HepG2 (cell line): Measurements from ENCODE around the gene AADAT. TPM values are rescaled to one million over a fixed set of nuclear protein-coding genes. Genes with fewer than 3 reads are reported as not detected.

Source experiments
- ATAC-seq: fragments of 200-7000 bp; cut with Tn5 transposase; 3 replicates; pipeline ENCODE4 v1.9.1; 2020; ENCODE audit warnings: mild to moderate bottlenecking, moderate library complexity
- BruUV-seq: library from RNA; stranded (reverse); fragments of 400-500 nt; replicated peaks from 2 replicates; lab custom pipeline; 2021; lab: Mats Ljungman, UMichigan
- CTCF ChIA-PET: fragments of 300-600 bp; formaldehyde crosslinking; extraction: SDS; loops from one replicate; lab custom pipeline; 2021; ENCODE audit warnings: low total read pairs, inconsistent platforms, low intra/inter-chr PET ratio; lab: Yijun Ruan, JAX
- POLR2A ChIA-PET: fragments of 350-600 bp; sonication (Branson Sonifier 250); formaldehyde crosslinking; loops from one replicate; lab custom pipeline; 2020; ENCODE audit warnings: antibody characterized with exemption, inconsistent platforms; lab: Yijun Ruan, JAX
- DNase-seq: peaks from one replicate; pipeline ENCODE4 v3.0.0-alpha.2; 2015; ENCODE audit warnings: low spot score
- FAIRE-seq: peaks from 3 replicates; lab custom pipeline; 2011; peaks lifted over from hg19 to GRCh38; lab: Jason Lieb, UNC
- H2AFZ ChIP-seq: one replicate; pipeline ENCODE4 v1.6.1; 2011; ENCODE audit warnings: low read length, inconsistent platforms
- H3K27ac ChIP-seq: fragments of 300-600 bp; 3 replicates; pipeline ENCODE4 v1.8.0; 2011; ENCODE audit warnings: mixed run types, mild to moderate bottlenecking, mixed read lengths, low read length, inconsistent platforms; ENCODE audit not compliant: insufficient read depth; ENCODE audit errors: extremely low read length
- H3K27me3 ChIP-seq, 2 experiments: fragments of 200-600 bp in 1 of 2; 2 replicates in 1 of 2; 3 replicates in 1 of 2; pipeline versions ENCODE4 v1.6.0 to v1.8.0; 2011; ENCODE audit warnings: low read length in 2 of 2, mild to moderate bottlenecking in 2 of 2, moderate library complexity in 2 of 2, inconsistent platforms in 1 of 2; ENCODE audit not compliant: insufficient read depth in 2 of 2, control insufficient read depth in 1 of 2
- H3K36me3 ChIP-seq, 2 experiments: fragments of 200-600 bp in 1 of 2; replicated peaks in 1 of 2; 2 replicates in 1 of 2; 3 replicates in 1 of 2; pipeline versions ENCODE4 v1.5.1 to v1.8.0; 2011; ENCODE audit warnings: low read length in 2 of 2, inconsistent platforms in 1 of 2; ENCODE audit not compliant: insufficient read depth in 2 of 2, control insufficient read depth in 1 of 2
- H3K4me1 ChIP-seq: 2 replicates; pipeline ENCODE4 v1.5.1; 2012; ENCODE audit warnings: low read length, inconsistent platforms; ENCODE audit not compliant: insufficient read depth
- H3K4me2 ChIP-seq: 2 replicates; pipeline ENCODE4 v1.6.0; 2011; ENCODE audit warnings: low read depth, low read length, inconsistent platforms
- H3K4me3 ChIP-seq, 3 experiments: fragments of 200-600 bp in 1 of 3; sonication (generic), shearing (Covaris generic) in 1 of 3; replicated peaks in 1 of 3; 2 replicates each; pipeline ENCODE4 v1.5.1; 2011 to 2016; ENCODE audit warnings: low read length in 3 of 3, inconsistent platforms in 2 of 3, low read depth in 2 of 3, mild to moderate bottlenecking in 2 of 3, control low read depth in 1 of 3, mixed read lengths in 1 of 3; ENCODE audit not compliant: insufficient read depth in 1 of 3
- H3K79me2 ChIP-seq: one replicate; pipeline ENCODE4 v1.6.1; 2011; ENCODE audit warnings: low read length, inconsistent platforms; ENCODE audit not compliant: insufficient read depth
- H3K9ac ChIP-seq: 2 replicates; pipeline ENCODE4 v1.6.0; 2011; ENCODE audit warnings: mild to moderate bottlenecking, low read depth, low read length, inconsistent platforms; ENCODE audit not compliant: insufficient read depth
- H3K9me3 ChIP-seq: 2 replicates; pipeline ENCODE4 v1.5.1; 2012; ENCODE audit warnings: mild to moderate bottlenecking, low read length
- H4K20me1 ChIP-seq: 2 replicates; pipeline ENCODE4 v1.6.0; 2011; ENCODE audit warnings: inconsistent platforms, mild to moderate bottlenecking, low read length, moderate library complexity; ENCODE audit not compliant: insufficient read depth
- AGO2 ChIP-seq: fragments of 200-400 bp; formaldehyde crosslinking; optimal IDR thresholded peaks from 2 replicates; pipeline ENCODE3; 2017; ENCODE audit warnings: mild to moderate bottlenecking, low read depth, low read length, moderate library complexity
- ETV5 ChIP-seq: IDR thresholded peaks from 2 replicates; pipeline ENCODE4 v1.6.1; 2018; ENCODE audit warnings: missing biosample characterization, missing genetic modification reagents, inconsistent platforms, borderline replicate concordance
- GMEB1 ChIP-seq: sonication (generic); formaldehyde crosslinking; IDR thresholded peaks from 2 replicates; pipeline ENCODE4 v1.5.1; 2020; ENCODE audit warnings: missing genetic modification reagents, mild to moderate bottlenecking, borderline replicate concordance
- MAZ ChIP-seq, 2 experiments: sonication (generic) in 1 of 2; formaldehyde crosslinking in 1 of 2; IDR thresholded peaks; 2 replicates each; pipeline versions ENCODE4 v1.5.0 to v1.6.1; 2012 to 2020; ENCODE audit warnings: low read depth in 2 of 2, mild to moderate bottlenecking in 2 of 2, borderline replicate concordance in 1 of 2, improper control_type of control experiment in 1 of 2, low read length in 1 of 2, missing genetic modification reagents in 1 of 2, moderate library complexity in 1 of 2
- REXO4 ChIP-seq: sonication (generic); formaldehyde crosslinking; IDR thresholded peaks from 2 replicates; pipeline ENCODE4 v1.8.0; 2022; ENCODE audit warnings: missing genetic modification reagents, mild to moderate bottlenecking, borderline replicate concordance
- SMAD1 ChIP-seq: sonication (generic); formaldehyde crosslinking; IDR thresholded peaks from 2 replicates; pipeline ENCODE4 v1.4.0; 2020; ENCODE audit warnings: missing genetic modification reagents, low read depth, mild to moderate bottlenecking, borderline replicate concordance
- SP140L ChIP-seq: sonication (generic); formaldehyde crosslinking; IDR thresholded peaks from 2 replicates; pipeline ENCODE4 v1.4.0; 2020; ENCODE audit warnings: missing genetic modification reagents, borderline replicate concordance
- TCF7 ChIP-seq: sonication (generic); IDR thresholded peaks from 2 replicates; pipeline ENCODE4 v1.6.1; 2016; ENCODE audit warnings: antibody characterized with exemption, low read depth
- THYN1 ChIP-seq: sonication (generic); formaldehyde crosslinking; IDR thresholded peaks from 2 replicates; pipeline ENCODE4 v1.8.1; 2023; ENCODE audit warnings: low read depth, mild to moderate bottlenecking, moderate library complexity, missing genetic modification reagents, borderline replicate concordance
- U2AF1 ChIP-seq: fragments of 200-400 bp; formaldehyde crosslinking; optimal IDR thresholded peaks from 2 replicates; pipeline ENCODE3; 2017; ENCODE audit warnings: mild to moderate bottlenecking, low read depth, low read length
- ZBTB34 ChIP-seq: sonication (generic); formaldehyde crosslinking; IDR thresholded peaks from 2 replicates; pipeline ENCODE4 v1.8.0; 2022; ENCODE audit warnings: mild to moderate bottlenecking, missing genetic modification reagents
- ZC3H4 ChIP-seq: sonication (generic); formaldehyde crosslinking; IDR thresholded peaks from 2 replicates; pipeline ENCODE4 v1.4.0; 2020; ENCODE audit warnings: missing genetic modification reagents, borderline replicate concordance
- ZIK1 ChIP-seq: sonication (generic); formaldehyde crosslinking; IDR thresholded peaks from 2 replicates; pipeline ENCODE4 v1.5.0; 2020; ENCODE audit warnings: mild to moderate bottlenecking, low read depth, missing genetic modification reagents, borderline replicate concordance
- ZNF296 ChIP-seq: sonication (generic); formaldehyde crosslinking; conservative IDR thresholded peaks from 2 replicates; pipeline ENCODE4 v1.5.0; 2020; ENCODE audit warnings: mild to moderate bottlenecking, missing genetic modification reagents
- ZNF367 ChIP-seq: sonication (generic); formaldehyde crosslinking; IDR thresholded peaks from 2 replicates; pipeline ENCODE4 v1.4.0; 2020; ENCODE audit warnings: missing genetic modification reagents, borderline replicate concordance
- WGBS: methylation state at CpG from one replicate; pipeline ENCODE4 v1.1.6; 2017; ENCODE audit warnings: low lambda C conversion rate; 5-methylcytosine and 5-hydroxymethylcytosine counted together
- in situ Hi-C: cut with HindIII; loops from 2 replicates; pipeline ENCODE4 v1.10.0; 2017; ENCODE audit warnings: low pct_unique_long_range_greater_than_20kb; ENCODE audit not compliant: extremely low pct_ligation_motif_present
- intact Hi-C: fragments of 100-400 bp; cut with micrococcal nuclease; formaldehyde crosslinking; loops from one replicate; pipeline ENCODE4 v1.10.0; 2022; ENCODE audit not compliant: unreplicated experiment
- polyA plus RNA-seq, 8 experiments: library from polyadenylated mRNA; depleted of rRNA in 3 of 8; stranded (reverse) in 7 of 8; unstranded in 1 of 8; fragments of >200 nt; fragmentation: Illumina TruSeq in 4 of 8; extraction: Trizol in 4 of 8; gene quantifications; 2 replicates each; pipeline versions ENCODE4 v1.2.1 to v1.2.3, GENCODE V29; 2011 to 2016; ENCODE audit warnings: low read depth in 4 of 8, missing spikeins in 1 of 8, mixed read lengths in 1 of 8; ENCODE audit not compliant: insufficient read depth in 1 of 8
- total RNA-seq, 5 experiments: library from RNA; depleted of rRNA; stranded (reverse); fragments of >200 nt; fragmentation: Illumina TruSeq; extraction: Trizol; gene quantifications; 2 replicates each; pipeline ENCODE4 v1.2.3, GENCODE V29; 2016; ENCODE audit warnings: low read depth in 1 of 5
- TF ChIP-seq, protein P1 (sequence below): sonication (generic); formaldehyde crosslinking; IDR thresholded peaks from 2 replicates; pipeline ENCODE4 v1.4.0; 2020; ENCODE audit warnings: missing genetic modification reagents
- TF ChIP-seq, protein P2 (sequence below): sonication (generic); formaldehyde crosslinking; IDR thresholded peaks from 2 replicates; pipeline ENCODE4 v1.5.1; 2020; ENCODE audit warnings: mild to moderate bottlenecking, missing genetic modification reagents, borderline replicate concordance

Gene AADAT
- total and polyA plus RNA-seq, 2 of the 13 experiments (the other 11 are each of a cell fraction or from before 2014, with no cell fraction given), result 6.1 to 9.1 TPM

DNA sequence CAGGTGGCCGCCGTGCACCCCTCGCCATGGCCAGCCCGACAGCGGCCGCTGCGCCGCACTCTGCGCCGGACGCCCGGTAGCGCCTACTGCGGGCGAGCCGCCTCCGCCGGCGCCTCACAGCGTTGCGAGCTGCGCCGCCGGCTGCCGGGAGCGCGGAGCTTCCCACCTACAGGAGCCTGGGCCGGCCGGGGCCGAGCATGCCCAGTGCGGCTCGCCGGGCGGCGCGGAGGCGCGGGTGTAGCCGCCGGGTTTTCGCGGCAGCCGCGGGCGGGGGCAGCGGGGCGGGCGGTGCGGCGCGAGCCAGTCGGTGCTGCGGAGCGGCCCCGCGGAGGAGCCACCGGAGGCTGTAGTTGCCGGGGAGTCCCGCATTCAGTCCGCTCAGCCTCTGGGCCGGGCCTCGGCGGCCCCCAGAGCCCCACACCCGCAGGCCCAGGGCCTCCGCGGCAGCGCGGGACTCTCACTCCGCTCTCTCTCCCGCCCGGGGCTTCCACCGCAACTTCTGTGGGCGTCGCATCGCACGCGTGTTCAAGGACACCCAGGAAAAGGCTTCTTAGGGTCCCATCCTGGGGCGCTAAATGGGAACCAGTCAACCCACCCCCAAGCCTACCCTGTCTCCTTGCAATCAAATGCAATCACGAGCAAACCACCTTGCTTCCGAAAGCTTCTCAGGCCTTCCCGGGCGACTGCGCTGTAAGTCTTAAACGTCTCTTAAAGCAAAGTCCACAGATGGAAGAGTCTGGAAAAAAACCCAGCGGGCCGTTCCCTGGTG, 63.3 kb downstream of the AADAT start, which contains the start of gene MFAP3L:
MFAP3L (minus strand) TSS at position 143 of the 769 bp plus-strand sequence. CDS start 20,518 bp downstream, outside the sequence.
- no peaks in the 10 kb centered on the region for H3K79me2 ChIP-seq
- BruUV-seq, result TSS peak; percentile 83
- peaks cover 0 to 15% of the 10 kb centered on the region in 2 experiments; a peak in 3 of 5 replicates for H3K27me3 ChIP-seq
- peak within 1 kb of the TSS; percentile 68 to 96 (median 90) for H3K4me3 ChIP-seq
- FAIRE-seq, result no peak
- WGBS, result 1% methylated on average over 9 of the region's 86 CpGs
- CTCF ChIA-PET, result no interaction called here
- POLR2A ChIA-PET, result interaction anchor here (0.6 to 1.0 kb wide), 3 partner anchors 12 to 1016 kb away, joined by 3 read pairs; partner anchors contain the start of gene CBR4
- intact Hi-C loops, result loop anchor here (1.0 to 5.0 kb wide), 2 partner anchors 269 to 406 kb away; partner anchors contain the start of genes CLCN3 and HPF1
- peak within 1 kb of the TSS; percentile 99 for H3K4me2 ChIP-seq
- H3K9ac ChIP-seq, result peak within 1 kb of the TSS; percentile 76
- peak; percentile 97 for ATAC-seq
- DNase-seq, result peak; percentile 63
- in situ Hi-C loops, result no loop called here
- H3K27ac ChIP-seq, result peak within 1 kb of the TSS; percentile 64
- H3K9me3 ChIP-seq, result no peaks in the 10 kb centered on the region
- no peaks in the 10 kb centered on the region for H3K36me3 ChIP-seq
- no peaks in the 10 kb centered on the region for H4K20me1 ChIP-seq
- peak within 1 kb of the TSS; percentile 78 for H2AFZ ChIP-seq
- H3K4me1 ChIP-seq, result peaks cover 11% of the 10 kb centered on the region
- TF ChIP-seq THYN1, result no peak
- TF ChIP-seq MAZ (IDR thresholded peaks at IDR 0.05; ENCODE audit: borderline replicate concordance, low read depth, low read length), result peak; percentile 98
- peak; percentile 99 for TF ChIP-seq MAZ (CRISPR knock-in tag; IDR thresholded peaks at IDR 0.05; ENCODE audit: low read depth)
- no peak; the same call in 1 of the 2 replicates for TF ChIP-seq ZNF367 (CRISPR knock-in tag)
- no peak for TF ChIP-seq REXO4 (CRISPR knock-in tag)
- TF ChIP-seq TCF7, result no peak
- TF ChIP-seq U2AF1, result no peak
- TF ChIP-seq ETV5 (CRISPR knock-in tag), result no peak
- TF ChIP-seq SP140L (CRISPR knock-in tag), result no peak
- TF ChIP-seq AGO2, result no peak
- TF ChIP-seq, protein P1, sequence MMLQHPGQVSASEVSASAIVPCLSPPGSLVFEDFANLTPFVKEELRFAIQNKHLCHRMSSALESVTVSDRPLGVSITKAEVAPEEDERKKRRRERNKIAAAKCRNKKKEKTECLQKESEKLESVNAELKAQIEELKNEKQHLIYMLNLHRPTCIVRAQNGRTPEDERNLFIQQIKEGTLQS, result 0 out of 2 replicates have a peak, but pooled peaks have one; percentile 14
- no peak for TF ChIP-seq GMEB1 (CRISPR knock-in tag)
- TF ChIP-seq ZC3H4 (CRISPR knock-in tag), result no peak
- no peak for TF ChIP-seq ZNF296 (CRISPR knock-in tag)
- no peak for TF ChIP-seq ZIK1 (CRISPR knock-in tag)
- TF ChIP-seq, protein P2, sequence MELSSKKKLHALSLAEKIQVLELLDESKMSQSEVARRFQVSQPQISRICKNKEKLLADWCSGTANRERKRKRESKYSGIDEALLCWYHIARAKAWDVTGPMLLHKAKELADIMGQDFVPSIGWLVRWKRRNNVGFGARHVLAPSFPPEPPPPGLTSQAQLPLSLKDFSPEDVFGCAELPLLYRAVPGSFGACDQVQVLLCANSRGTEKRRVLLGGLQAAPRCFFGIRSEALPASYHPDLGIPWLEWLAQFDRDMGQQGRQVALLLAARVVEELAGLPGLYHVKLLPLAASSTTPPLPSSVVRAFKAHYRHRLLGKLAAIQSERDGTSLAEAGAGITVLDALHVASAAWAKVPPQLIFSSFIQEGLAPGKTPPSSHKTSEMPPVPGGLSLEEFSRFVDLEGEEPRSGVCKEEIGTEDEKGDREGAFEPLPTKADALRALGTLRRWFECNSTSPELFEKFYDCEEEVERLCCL (CRISPR knock-in tag), result no peak
- TF ChIP-seq ZBTB34 (CRISPR knock-in tag), result no peak
- TF ChIP-seq SMAD1, result no peak
